HL-60/S4 treated with retinoic acid at 250 ng/mL for 4 days and 3 days (cell line): ENCODE data around the gene PITRM1.

Experiments
- in situ Hi-C: fragments of 300-500 bp; cut with MboI; formaldehyde crosslinking; loops from 2 replicates; pipeline ENCODE4 v1.7.0; 2022; ENCODE audit warnings: low sequenced_read_pairs

Gene PITRM1

GRCh38 chr10:3104251-3104918, 68.2 kb downstream of the PITRM1 start:
- in situ Hi-C loops = no loop called here

- in situ Hi-C loops = no loop called here
These were observed 68.9 kb downstream of the PITRM1 start for GRCh38 chr10:3103646-3104045.

GRCh38 chr10:3102720-3103427, 69.7 kb downstream of the PITRM1 start:
- in situ Hi-C loops = no loop called here

- in situ Hi-C loops = no loop called here
These were observed 71.5 kb downstream of the PITRM1 start for GRCh38 chr10:3100856-3101640.

GRCh38 chr10:3100093-3100792, 72.3 kb downstream of the PITRM1 start:
- in situ Hi-C loops = no loop called here

- in situ Hi-C loops = no loop called here
These were observed 73.1 kb downstream of the PITRM1 start for GRCh38 chr10:3099291-3100092.

- in situ Hi-C loops = no loop called here
These were observed 73.9 kb downstream of the PITRM1 start for GRCh38 chr10:3098689-3099088.

- in situ Hi-C loops = no loop called here
These were observed 75.4 kb downstream of the PITRM1 start for GRCh38 chr10:3097160-3097559.

- in situ Hi-C loops = no loop called here
These were observed 76.4 kb downstream of the PITRM1 start for GRCh38 chr10:3096149-3096548.

- in situ Hi-C loops = no loop called here
These were observed 77.0 kb downstream of the PITRM1 start for GRCh38 chr10:3095373-3096139.

GRCh38 chr10:3094609-3095036, 78.0 kb downstream of the PITRM1 start:
- in situ Hi-C loops = no loop called here

GRCh38 chr10:3093996-3094395, 78.6 kb downstream of the PITRM1 start:
- in situ Hi-C loops = no loop called here

GRCh38 chr10:3091921-3092320, 80.7 kb downstream of the PITRM1 start:
- in situ Hi-C loops = no loop called here

GRCh38 chr10:3090914-3091787, 81.4 kb downstream of the PITRM1 start:
- in situ Hi-C loops = no loop called here

GRCh38 chr10:3090388-3090787, 82.2 kb downstream of the PITRM1 start:
- in situ Hi-C loops = no loop called here
